HuH-7 (cell line): ENCODE measurements around the gene RANBP1.

Experiments used
- DNase-seq: peaks from one replicate; pipeline ENCODE4 v3.0.0; 2011; ENCODE audit warnings: low spot score

Gene RANBP1

DNA sequence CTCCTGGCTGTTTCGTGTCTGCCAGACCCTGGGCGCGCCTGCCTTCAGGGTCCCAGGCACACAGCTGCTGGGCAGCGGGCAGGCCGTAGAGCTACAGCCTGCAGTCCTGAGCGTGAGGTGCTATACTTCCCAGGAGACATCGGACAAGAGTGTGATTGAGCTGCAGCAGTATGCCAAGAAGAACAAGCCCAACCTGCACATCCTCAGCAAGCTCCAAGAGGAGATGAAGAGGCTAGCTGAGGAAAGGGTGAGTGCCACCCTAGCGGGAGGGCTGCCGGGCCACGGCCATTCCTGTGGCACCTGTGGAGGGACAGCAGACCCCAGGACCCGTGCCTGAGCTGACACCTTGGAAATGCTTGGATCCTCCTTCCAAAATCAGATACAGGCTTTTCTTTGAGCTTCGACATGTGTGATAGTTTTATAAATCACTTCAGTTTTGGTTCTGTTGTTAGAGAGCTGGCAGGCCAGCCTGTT lies 7.1 kb upstream of the RANBP1 start:
- DNase-seq = no peak

DNA sequence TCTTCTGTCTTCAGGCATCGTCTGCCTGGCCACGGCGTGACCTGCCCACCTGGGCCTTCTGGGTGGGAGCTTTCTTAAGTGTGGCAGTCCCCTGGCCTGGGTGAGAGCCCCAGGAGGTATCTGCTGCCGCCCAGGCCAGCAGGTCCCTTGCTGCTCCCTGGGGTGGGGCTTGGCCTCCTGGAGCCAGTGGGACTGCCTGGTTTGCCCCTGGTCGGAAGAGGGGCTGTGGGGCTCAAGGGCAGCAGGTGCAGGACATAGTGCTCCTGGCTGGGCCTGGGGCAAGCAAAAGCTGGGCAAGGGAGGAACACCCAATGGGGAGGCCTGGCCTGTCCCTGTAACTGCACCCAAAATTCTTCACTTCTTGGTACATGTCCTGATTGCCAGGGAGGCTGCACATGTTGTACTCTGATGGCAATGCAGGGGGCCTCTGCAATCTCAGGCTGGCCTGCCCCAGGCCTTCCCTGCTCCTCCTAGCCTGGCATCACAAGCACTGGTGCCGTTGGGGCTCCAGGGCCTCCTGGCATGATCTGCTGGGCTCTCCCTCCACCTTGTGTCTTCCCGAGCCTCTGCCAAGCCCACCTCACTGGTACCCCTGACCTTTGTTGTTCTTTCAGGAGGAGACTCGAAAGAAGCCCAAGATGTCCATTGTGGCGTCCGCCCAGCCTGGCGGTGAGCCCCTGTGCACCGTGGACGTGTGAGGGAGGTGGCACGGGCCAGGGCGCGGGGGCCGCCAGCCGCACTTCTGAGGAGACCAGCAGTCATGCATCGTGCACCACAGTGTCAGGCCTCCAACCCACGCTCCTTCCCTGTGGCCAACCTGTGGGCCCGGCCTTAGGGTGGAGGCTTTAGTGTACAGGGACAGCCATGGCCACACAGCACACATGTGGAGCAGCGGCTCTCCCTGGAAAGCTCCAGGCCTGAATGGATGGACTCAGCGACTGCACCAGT lies 6.2 kb upstream of the RANBP1 start:
- no peak for DNase-seq

DNA sequence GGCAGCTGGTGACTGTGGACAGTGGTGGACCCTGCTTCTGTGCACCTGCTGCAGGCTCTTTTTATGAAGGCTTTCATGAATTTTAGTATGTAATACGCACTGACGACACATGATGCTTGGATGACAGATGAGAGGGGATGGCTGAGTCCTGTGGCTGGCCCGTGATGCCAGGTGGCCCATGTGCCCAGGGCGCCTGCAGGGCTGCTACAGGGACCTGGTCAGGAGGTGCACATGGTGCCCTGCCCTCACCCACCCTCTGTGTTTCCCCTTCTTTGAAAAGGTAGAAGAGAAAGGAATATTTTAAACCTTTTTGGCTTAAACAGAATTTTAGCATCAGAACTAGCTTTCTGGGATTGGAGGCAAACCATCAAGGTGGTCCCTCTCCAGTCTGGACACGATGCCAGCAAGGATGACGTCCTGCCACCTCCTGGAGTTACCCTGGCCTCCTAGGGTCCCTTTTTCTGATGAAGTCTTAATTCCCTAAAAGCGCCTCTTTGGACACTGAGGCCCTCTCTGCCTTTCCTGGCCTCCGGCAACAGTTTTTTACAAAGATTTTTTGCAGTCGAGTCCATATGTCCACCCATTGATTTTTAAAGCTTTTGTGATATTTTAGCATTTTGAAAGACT lies 5.4 kb upstream of the RANBP1 start:
- DNase-seq = no peak

DNA sequence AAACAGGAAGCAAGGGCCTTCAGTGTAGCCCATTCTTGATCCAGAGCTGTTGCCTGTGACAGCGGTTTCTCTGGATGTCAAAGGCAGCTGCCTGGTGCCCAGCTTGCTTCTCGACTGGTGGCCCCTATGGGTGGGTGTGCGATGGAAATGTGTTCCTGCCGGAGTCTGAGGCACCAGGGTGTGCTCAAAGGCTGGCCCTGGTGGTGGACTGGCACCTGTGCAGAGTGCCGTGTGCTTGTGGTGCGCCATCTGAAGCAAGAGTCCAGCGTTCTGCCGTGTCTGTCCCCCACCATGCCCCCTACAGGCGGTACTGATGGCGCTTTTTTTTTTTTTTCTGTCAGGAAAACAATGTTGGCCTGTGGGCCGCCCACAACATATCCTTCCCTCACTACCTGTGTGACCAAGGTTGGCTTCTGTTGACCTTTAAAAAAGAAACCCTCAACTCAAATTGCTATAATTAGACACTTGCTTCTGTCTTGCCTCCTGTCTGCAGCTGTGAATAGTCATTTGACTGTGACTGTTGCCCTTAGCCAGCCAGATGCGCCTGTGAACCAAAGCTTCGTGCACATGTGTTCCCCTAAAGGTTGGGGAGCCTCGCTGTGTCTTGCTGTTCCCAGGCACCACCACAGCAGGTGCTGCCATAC lies 4.7 kb upstream of the RANBP1 start:
- DNase-seq = peak; percentile 79

DNA sequence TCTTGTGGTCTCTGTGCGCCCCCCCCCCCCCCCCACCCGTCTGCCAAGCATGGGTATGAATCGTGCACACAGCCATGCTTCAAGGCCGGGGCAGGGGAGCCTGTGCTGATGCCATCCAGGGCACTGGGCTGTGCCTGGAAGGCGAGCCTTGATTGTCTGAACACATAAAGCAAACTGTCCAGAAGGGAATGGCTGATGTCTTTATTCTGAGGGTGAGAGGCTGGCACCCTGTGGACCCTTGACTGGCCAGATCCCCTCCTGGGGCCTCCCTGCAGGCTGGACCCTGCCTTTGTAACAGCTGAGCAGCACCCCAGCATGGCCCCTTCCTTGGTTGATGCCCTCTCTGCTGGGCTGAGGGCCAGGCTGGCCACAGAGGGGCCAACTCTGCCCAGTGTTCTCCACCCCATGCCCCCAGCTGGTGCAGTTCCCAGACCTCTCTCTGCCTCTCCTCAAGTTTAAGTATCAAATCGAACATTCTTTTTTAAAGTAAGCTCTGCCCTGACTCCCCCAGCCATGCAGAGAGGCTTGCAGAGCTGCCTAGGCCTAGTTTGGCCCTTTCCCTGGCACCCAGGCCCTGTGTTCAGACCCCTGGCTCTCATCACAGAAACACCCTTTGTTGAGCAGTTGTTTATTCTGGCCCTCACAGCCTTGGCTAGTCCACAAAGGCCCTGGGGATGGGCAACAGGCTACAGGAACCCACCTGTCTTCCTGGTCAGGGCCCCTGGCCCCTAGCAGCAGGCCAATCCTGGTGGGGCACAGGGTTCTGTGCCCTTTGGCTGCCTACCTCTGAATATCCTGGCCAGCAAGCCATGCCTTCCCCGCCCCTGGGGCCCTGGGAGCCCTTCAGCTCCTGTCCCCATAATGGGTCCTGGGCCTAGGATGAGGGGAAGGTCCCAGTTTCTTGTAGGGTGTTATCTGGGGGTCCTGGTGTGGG lies 3.9 kb upstream of the RANBP1 start:
- no peak for DNase-seq

DNA sequence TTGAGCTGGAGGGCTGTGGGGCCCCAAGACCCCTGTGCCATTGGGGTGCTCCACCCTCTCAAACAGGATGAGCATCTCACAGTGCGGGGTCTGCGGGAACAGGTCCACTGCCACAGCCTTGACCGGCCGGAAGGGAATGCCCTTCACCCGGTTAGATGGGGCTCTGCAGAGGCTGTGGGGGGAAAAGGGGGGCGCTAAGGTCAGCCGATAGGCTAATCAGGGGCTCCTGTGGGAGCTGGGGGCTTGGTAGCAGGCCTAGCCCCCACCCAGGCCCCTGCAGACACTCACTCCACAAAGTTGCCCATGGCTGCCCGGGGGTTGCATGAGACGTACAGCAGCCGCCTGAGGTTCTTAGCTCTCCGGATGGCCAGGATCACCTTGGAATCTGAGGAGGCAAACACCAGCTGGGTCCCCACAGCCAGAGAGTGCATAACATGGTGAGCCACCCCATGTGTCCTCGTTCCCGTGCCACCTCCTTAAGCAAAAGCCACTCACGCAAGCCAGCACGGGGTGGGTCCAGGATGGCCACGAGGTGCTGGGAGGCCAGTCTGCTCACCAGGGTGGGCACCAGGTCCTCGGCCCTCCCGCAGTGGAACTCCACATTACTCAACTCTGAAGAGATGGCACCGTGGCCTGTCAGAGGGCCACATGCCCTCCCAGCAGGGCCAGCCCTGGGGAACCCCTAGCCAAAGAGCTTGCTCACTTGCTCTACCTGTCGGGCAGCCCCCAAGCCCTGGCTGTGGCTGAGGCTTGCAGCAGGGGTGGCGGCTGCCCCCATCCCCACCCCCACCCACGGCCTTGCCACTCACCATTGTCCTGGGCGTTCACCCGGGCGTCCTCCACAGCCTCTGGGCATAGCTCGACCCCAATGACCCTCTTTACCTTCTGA lies 3.0 kb upstream of the RANBP1 start:
- DNase-seq = no peak

DNA sequence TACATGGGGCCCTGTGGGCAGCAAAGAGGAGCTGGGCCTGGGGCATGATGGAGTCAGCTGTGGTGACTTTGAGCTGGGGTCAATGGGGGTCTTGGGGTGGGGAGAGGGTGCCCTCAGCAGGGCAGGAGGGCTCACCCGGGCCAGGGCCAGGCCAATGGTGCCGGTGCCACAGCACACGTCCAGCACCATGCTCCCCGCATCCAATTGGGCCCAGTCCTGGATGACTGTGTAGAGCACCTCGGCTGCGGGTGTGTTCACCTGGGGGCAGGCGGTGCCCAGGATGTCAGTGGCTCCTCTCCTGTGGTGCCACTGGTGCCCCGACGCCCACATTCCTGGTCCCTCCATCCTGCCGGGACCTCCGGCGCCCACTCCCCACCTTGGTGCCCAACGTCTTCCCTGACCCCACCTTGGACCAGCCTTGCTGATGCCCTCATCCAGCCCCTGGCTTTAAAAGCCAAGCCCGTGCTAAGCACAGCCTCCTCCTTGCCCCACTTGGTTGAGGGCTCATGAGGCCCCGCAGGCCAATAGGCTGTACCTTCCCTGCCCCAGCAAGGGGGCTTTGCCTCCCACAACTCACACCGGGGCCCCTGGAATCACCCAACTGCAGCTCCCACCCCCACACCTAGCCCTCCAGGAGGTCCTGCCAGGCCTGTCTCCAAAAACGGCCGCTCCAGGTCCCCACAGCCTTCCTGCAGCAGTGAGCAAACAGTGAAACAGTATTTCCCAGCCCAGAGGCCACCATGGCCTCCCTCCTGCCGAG lies 2.2 kb upstream of the RANBP1 start:
- DNase-seq = no peak

DNA sequence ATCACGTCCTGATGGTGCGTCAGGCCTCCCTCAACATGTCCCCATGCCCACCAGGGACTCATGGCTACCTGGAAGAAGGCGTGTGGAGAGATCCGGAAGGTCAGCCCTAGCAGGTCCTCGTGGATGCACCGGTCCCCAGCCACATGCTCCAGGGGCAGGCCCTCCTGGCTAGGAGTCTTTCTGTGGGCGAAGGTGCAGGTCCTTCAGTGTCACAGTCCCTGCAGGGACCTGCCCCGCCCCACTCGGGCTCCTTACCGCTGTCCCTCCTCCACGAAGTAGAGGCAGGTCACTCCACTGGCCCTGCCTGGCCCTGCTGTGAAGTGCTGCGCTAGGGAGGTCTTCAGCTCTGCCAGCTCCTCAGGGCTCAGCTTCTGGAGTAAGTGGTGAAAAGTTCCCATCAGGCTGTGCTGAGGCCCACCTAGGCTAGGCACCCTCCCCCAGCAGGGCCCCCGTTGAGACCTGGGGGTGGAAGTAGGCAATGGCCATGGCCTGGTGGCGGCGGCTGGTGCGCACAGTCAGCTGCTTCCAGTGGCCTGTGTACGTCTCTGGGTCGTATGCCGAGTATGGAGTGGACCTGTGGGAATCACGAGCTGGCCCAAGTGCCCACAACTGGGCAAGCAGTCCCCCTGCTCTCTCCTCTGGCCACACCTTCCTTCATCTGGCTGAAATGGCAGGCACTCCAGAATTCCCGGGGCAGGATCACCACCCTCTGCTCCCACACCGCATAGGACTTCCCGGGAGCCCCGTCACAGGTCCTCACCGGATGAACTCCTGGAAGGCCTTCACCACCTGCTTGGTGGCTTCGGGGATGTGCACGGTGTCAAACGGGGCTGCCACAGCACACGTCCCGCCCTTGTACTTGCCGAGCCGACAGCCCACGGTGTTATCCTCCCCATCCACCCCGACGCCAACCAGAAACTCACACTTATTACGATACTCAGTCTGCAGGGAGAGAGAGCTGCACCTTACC lies 1.1 kb upstream of the RANBP1 start:
- DNase-seq = no peak

DNA sequence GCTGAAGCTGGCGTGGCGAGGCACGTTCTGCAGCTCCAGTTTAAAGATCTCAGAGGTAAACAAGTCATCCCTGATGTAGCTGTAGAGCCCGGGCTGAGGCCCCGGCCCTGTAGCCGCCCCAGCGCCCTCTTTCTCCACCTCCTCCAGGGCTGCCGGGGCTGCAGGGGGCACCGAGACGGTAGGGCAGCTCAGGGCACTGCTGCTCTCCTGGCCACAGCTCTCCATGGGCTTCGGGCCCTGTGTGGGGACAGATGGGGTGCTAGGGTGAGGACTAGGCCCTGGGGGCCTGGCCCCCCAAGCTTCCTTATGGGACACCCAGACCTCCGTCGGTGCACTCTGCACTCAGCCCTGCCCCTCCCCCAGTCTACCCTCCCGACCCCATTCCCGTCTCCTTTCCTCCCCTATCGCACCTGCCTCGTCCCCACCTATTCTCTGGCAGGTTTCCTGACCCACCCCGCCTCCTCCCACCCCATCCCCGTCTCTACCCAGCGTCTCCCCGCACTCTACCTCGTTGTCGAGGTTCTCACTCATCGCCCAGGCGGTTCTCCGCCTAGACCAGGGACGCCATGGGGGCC lies 559 bp downstream of the RANBP1 start:
- DNase-seq = no peak

DNA sequence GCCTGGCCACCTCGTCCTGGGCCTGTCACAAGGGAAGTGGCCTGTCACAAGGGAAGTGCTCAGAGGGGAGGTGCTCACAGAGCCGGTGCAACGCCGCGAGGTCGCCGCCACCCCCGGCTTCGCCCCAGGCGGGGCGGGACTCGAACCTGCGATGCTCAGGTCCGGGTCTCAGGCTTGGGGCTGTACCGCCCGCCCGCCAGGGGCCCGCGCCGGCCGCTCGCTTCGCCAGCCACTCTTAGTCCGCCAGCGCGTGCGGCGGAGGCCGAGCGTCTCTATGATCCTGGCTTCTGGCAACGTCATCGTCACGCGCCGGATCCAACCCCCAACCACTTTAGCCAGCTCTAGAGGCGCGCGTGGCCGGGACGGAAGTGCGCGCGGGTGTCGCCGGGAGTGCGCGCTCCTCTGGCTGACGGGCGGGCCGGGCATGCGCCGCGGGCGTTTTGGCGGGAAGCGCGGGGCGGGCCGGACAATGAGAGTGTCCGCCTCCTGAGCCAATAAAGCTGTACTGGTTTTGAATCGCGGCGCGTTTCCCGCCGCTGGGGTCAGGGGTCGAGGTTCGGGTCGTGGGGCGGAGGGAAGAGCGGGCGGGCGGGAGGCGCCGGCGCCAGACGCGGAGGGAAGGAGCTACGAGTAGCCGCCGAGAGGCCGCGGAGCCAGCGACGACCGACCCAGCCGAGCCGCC lies 1.2 kb downstream of the RANBP1 start, which contains the start of gene TRMT2A:
Gene TRMT2A, minus strand, starts transcription at position 276 of the 682 bp plus-strand sequence. CDS start 320 bp downstream, outside the sequence.
- peak; percentile 100 for DNase-seq

DNA sequence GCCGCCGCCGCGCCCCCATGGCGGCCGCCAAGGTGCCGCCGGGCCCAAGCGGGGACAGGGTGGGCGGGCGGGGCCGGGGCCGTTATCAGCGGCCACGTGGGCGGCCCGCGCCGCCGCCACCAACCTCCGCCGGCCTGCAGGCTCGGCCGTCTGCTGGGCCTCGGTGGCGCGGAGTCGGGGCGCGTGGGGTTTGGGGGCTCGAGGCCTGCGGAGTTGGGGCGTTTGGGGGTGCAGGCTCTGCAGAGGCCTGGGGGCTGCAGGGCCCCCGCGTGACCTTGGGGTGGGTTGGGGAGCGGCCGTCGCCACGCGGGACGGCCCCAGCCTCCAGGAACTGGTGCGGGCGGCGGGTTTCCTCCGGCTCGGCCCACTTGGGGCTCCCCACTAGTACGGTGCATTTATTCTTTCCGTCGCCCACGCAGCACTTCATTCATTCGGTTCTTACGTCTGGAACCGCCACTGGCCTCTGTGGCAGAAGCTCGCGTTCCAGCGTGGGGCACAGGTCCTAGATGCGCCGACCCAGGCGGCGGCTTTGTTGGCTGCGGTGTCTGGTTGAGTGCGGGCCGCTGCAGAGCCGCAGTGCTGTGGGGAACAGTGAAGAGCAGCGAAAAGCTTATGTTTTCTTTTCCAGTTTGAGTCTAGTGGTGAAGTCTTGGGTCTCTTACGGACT lies 1.9 kb downstream of the RANBP1 start:
- DNase-seq = no peak

DNA sequence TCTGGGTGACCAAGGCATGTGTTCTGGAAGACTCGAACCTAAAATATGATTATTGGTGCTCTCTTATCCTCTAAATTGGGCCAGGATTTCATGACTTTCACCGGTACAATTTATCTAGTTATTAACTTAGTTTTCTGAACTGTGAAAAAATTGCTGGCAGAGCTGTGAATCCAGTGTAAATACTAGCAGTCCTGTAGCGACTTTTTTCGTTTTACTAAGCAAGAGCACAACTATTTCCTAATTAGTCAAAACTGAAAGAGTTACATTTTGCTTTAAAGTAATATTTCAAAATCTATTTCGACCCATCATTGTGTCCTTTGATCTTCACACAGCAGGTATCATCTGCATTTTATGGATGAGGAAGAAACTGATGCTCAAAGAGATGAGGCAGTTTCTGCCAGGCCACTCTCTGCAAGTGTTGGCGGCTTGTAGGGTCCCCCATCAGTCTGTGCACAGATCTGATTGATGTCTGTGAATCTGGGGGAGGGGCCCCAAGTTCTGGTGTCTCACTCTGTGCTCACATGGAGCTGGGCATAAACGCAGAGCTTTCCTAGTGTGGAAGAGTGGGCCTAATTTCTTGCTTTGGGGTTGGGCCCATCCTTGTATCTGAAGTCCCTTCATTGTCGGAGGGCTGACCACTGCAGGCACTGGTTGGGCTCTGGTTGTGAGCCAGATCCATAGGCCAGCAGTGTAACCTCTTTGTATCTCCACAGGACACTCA lies 2.6 kb downstream of the RANBP1 start:
- DNase-seq = no peak

DNA sequence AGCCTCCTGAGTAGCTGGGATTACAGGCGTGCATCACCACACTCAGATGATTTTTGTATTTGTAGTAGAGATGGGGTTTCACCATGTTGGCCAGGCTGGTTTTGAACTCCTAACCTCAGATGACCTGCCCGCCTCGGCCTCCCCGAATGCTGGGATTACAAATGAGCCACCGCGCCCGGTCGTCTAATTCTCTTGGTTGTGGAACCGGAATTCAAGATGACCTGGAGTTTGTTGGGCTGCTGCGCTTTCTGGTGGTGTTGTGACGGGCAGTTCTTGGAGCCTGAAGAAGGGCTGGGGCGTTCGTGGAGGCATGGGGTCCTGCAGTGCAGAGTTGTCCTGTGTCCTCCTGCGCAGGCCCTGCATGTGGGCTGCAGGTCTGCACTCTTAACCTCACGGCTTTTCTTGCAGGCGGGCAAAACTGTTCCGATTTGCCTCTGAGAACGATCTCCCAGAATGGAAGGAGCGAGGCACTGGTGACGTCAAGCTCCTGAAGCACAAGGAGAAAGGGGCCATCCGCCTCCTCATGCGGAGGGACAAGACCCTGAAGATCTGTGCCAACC lies 6.0 kb downstream of the RANBP1 start:
- DNase-seq = no peak

DNA sequence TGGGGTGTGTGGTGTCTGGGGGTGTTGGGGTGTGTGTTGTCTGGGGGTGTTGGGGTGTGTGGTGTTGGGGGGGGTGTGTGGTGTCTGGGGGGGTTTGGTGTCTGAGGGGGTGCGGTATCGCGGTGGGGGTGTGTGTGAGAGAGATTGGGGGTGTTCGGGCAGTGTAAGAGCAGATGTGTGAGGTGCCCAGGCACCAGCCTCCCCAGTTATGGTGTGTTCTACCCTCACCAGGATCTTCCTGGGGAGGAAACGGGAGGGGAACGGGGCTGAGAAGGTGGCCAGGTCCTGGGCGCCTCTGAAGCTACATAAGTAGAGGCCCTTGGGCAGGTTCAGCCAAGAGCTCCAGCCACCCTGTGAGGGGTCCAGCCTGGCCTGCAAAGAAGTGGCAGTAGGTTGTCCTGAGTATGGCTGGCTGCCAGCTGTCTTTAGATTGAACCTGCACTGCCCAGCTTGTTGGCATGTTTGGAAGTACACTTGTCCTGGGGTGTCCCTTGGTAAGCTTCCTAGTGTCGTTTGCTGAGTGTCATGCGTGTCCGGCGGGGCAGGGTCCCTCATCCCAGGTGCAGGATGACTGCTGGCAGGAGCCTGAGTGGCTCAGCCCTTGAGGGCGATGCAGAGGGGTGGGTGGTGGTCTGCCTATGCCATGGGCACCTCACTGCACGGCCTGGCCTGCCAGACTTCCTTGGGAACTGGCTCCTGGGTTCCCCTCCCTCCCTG lies 7.6 kb downstream of the RANBP1 start:
- no peak for DNase-seq

DNA sequence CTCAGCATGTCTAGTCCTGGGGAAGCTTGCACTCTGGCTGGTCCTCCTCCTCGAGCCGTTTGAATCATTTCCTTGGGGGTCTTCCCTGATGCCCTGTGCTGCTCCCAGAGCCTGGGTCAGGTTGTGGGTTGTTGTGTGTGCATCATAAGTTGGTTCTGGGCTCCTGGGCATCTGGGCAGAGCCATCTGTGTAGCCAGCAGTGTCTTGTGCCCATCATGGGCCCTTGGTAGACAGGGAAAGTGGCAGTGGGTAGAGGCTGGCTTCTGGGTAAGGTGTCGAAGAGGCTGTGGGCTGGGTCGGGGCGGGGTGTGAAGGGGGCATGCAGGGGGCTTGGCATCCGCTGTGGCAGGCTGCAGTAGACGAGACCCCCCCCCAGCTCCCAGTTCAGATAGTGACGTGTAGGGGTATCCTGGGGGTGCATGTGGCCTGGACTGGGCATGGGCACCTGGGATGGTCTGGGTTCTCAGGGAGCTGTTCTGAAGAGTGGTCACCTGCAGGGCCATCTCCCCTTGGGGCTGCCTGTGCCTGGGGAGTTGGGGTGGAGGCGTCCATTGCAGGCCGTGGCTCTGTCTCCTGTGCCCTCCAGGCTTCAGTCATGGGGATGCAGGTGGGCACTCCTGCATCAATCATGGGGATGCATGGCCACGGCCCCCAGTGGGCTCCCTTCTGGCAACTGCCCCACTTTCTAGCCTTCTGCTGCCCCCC lies 8.3 kb downstream of the RANBP1 start:
- DNase-seq = no peak
